ENCODE results near the gene TMC3.

DNA sequence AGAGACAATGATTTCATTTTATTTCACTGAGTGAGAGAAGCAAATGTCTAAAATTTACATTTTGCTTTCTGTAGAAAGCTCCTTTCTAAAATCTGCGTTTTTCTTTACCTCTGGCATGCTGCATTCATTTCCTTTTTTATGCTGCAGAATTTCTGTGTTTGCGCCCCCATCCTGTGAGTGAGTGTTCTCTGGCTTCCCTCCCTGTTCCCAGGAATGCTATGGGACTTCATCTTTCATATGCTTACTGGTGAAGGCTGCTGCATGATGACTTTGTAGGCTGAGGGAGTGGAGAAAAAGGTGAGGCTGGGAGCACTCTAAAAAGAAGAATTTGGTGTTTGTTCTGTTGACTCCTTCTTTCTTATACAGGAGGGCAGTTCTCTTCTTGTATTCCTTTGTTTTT lies 7.7 kb upstream of the TMC3 start:
- TF ChIP-seq CTCF (IDR thresholded peaks at IDR 0.05) (no peak), EP300 (IDR thresholded peaks at IDR 0.05) (no peak), POLR2A (IDR thresholded peaks at IDR 0.05) (no peak)
